ENCODE measurements around the gene KIAA1958.

KIAA1958 gene

DNA sequence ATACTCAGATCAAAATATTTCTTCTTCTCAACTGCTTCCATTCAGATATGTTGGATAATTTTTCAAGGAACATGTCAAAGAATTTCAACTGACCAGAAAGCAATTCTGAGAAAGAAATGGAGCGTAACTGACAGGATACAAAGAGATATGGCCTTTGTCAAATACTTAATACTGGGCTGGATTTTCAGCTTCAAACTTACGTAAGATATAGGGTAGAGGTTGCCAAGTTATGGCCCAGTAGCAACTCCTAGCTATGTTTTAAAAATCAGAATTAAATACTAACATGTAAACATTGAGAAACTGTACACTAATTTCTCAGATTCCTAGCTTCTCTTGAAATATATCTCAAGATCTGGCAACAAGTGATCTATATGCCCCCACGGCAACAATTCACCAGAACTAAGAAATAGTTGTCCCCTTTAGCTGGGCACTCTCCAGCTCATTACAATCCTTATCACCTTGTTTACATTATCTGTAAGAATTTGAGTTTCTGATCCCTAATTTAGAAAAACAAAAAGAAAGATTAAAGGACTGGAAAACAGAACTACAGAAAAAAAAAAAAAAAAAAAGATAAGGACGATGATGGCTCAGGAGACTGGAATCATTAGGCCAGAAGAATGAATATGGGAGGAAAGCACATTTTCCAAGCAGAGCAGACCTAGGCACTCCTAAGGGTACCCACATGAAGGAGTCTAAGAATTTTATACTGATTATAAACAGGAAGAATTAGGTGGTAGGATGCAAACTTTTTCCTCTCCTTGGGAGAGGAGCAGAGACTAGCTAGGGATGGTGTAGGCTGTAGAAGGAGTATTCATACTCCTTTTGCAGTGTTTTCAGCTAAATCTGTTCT lies 208.3 kb downstream of the KIAA1958 start:
- Histone ChIP-seq H3F3A (ENCODE audit: low read depth) (no peaks in the 10 kb centered on the region), H3K4me1 (ENCODE audit: insufficient read depth, low read length, poor library complexity, severe bottlenecking) (no peaks in the 10 kb centered on the region), H3K79me2 (ENCODE audit: insufficient read depth, low read length) (0 out of 2 replicates have a peak, but pooled peaks cover 6% of the 10 kb centered on the region), H3K4me3 (ENCODE audit: low read length, poor library complexity, severe bottlenecking) (no peak overlapping the region), H4K20me1 (ENCODE audit: insufficient read depth, low read length, poor library complexity, severe bottlenecking) (no peaks in the 10 kb centered on the region), H3K9me2 (replicated peaks; ENCODE audit: low read depth, low read length) (no peaks in the 10 kb centered on the region), H3K9ac (ENCODE audit: low read depth, low read length, poor library complexity, severe bottlenecking) (no peak overlapping the region), H3K27me3 (ENCODE audit: insufficient read depth, low read length, poor library complexity, severe bottlenecking) (no peaks in the 10 kb centered on the region), H3K36me3 (ENCODE audit: insufficient read depth, low read length) (peaks cover 52% of the 10 kb centered on the region), H2AFZ (ENCODE audit: low read length) (no peak overlapping the region), H3K9me3 (ENCODE audit: insufficient read depth, low read depth, low read length) (no peaks in the 10 kb centered on the region), H3K4me2 (ENCODE audit: low read depth, low read length, poor library complexity, severe bottlenecking) (no peak overlapping the region)
- TF ChIP-seq EZH2phosphoT487 (IDR thresholded peaks at IDR 0.05; ENCODE audit: borderline replicate concordance): no peak
- TF ChIP-seq, protein P1, sequence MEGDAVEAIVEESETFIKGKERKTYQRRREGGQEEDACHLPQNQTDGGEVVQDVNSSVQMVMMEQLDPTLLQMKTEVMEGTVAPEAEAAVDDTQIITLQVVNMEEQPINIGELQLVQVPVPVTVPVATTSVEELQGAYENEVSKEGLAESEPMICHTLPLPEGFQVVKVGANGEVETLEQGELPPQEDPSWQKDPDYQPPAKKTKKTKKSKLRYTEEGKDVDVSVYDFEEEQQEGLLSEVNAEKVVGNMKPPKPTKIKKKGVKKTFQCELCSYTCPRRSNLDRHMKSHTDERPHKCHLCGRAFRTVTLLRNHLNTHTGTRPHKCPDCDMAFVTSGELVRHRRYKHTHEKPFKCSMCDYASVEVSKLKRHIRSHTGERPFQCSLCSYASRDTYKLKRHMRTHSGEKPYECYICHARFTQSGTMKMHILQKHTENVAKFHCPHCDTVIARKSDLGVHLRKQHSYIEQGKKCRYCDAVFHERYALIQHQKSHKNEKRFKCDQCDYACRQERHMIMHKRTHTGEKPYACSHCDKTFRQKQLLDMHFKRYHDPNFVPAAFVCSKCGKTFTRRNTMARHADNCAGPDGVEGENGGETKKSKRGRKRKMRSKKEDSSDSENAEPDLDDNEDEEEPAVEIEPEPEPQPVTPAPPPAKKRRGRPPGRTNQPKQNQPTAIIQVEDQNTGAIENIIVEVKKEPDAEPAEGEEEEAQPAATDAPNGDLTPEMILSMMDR (conservative IDR thresholded peaks at IDR 0.05; ENCODE audit: low read length): no peak

DNA sequence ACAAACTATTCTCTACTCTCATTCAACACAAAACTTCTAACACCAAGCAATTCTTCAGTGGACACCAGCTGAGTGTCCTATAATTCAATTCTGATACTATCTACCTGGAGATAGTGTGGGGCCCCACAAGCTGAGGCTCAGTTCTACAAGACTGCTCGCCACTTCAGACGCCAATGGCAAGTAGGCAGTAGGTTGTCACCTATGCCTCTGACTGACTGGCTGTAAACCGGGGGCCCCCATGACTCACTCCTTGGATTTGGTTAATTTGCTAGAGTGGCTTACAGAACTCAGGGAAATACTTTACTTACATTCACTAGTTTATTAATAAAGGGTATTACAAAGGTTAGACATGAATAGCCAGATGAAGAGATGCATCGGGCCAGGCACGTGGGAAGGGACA lies 209.8 kb downstream of the KIAA1958 start:
- Histone ChIP-seq H3K4me1 (ENCODE audit: insufficient read depth, low read length, poor library complexity, severe bottlenecking) (no peaks in the 10 kb centered on the region), H3K9ac (ENCODE audit: low read depth, low read length, poor library complexity, severe bottlenecking) (no peak overlapping the region), H3K9me3 (ENCODE audit: insufficient read depth, low read depth, low read length) (no peaks in the 10 kb centered on the region), H3K4me2 (ENCODE audit: low read depth, low read length, poor library complexity, severe bottlenecking) (no peak overlapping the region), H2AFZ (ENCODE audit: low read length) (no peak overlapping the region), H3K36me3 (ENCODE audit: insufficient read depth, low read length) (peaks cover 37% of the 10 kb centered on the region), H3K79me2 (ENCODE audit: insufficient read depth, low read length) (0 out of 2 replicates have a peak, but pooled peaks cover 9% of the 10 kb centered on the region), H3K4me3 (ENCODE audit: low read length, poor library complexity, severe bottlenecking) (no peak overlapping the region), H4K20me1 (ENCODE audit: insufficient read depth, low read length, poor library complexity, severe bottlenecking) (no peaks in the 10 kb centered on the region), H3K27me3 (ENCODE audit: insufficient read depth, low read length, poor library complexity, severe bottlenecking) (no peaks in the 10 kb centered on the region), H3K9me2 (replicated peaks; ENCODE audit: low read depth, low read length) (no peaks in the 10 kb centered on the region), H3F3A (ENCODE audit: low read depth) (no peaks in the 10 kb centered on the region)
- no peak for TF ChIP-seq EZH2phosphoT487 (IDR thresholded peaks at IDR 0.05; ENCODE audit: borderline replicate concordance)
- TF ChIP-seq, protein P1 (conservative IDR thresholded peaks at IDR 0.05; ENCODE audit: low read length): no peak

DNA sequence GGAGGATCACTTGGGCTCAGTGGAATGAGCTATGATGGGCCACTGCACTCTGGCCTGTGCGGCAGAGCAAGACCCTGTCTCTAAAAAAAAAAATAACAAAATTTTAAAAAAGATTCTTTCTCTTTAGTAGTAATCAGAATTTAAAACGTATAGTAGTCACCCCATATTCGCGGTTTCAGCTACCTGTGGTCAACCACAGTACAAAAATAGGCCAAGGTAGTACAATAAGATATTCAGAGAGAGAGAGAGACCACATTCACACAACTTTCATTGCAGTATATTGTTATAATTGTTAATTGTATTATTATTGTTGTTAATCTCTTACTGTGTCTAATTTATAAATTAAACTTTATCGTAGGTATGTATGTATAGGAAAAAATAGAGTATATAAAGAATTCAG lies 212.6 kb downstream of the KIAA1958 start:
- no peak overlapping the region for H3K4me3 ChIP-seq (ENCODE audit: low read length, poor library complexity, severe bottlenecking)
- H3K9me2 ChIP-seq (replicated peaks; ENCODE audit: low read depth, low read length): no peaks in the 10 kb centered on the region
- H3K36me3 ChIP-seq (ENCODE audit: insufficient read depth, low read length): peaks cover 24% of the 10 kb centered on the region
- no peaks in the 10 kb centered on the region for H4K20me1 ChIP-seq (ENCODE audit: insufficient read depth, low read length, poor library complexity, severe bottlenecking)
- no peaks in the 10 kb centered on the region for H3K4me1 ChIP-seq (ENCODE audit: insufficient read depth, low read length, poor library complexity, severe bottlenecking)
- TF ChIP-seq, protein P1 (conservative IDR thresholded peaks at IDR 0.05; ENCODE audit: low read length): no peak
- no peak for TF ChIP-seq EZH2phosphoT487 (IDR thresholded peaks at IDR 0.05; ENCODE audit: borderline replicate concordance)
- no peaks in the 10 kb centered on the region for H3K27me3 ChIP-seq (ENCODE audit: insufficient read depth, low read length, poor library complexity, severe bottlenecking)
- no peak overlapping the region for H3K9ac ChIP-seq (ENCODE audit: low read depth, low read length, poor library complexity, severe bottlenecking)
- H3K4me2 ChIP-seq (ENCODE audit: low read depth, low read length, poor library complexity, severe bottlenecking): no peak overlapping the region
- H3K79me2 ChIP-seq (ENCODE audit: insufficient read depth, low read length): peaks cover 25% of the 10 kb centered on the region; the same call in 1 of the 2 replicates
- H3F3A ChIP-seq (ENCODE audit: low read depth): no peaks in the 10 kb centered on the region
- no peak overlapping the region for H2AFZ ChIP-seq (ENCODE audit: low read length)
- H3K9me3 ChIP-seq (ENCODE audit: insufficient read depth, low read depth, low read length): no peaks in the 10 kb centered on the region
